GM21447 (cell line): ENCODE measurements around the gene ITGA11.

Experiments used
- ATAC-seq: cut with Tn5 transposase; IDR thresholded peaks from one replicate; pipeline ENCODE4 v1.9.1; 2021; ENCODE audit not compliant: unreplicated experiment

ITGA11 gene

DNA sequence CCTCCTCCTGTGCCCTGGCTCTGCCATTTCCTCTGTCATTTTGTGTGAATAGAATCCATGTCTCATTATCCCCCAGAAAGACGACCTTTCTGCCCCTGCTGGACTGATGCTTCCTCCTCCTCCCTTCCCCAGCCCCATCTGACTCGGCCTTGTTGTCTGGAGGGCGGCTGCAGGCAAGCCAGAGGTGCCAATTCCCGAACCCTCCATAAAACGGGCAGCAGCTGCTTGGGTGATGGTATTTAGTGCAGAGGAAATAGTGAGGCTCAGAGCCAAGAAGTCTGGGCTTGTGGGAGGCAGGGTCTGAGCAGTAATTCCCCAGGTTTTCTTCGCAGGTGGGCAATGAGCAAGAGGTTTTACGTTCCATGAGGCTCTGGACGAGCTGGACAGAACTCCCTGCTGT, 71.2 kb downstream of the ITGA11 start:
- ATAC-seq: no peak

- ATAC-seq: no peak
Measured at GRCh38 chr15:68356778-68357177, 75.2 kb downstream of the ITGA11 start.

- ATAC-seq: no peak
Measured at GRCh38 chr15:68354923-68355322, 77.0 kb downstream of the ITGA11 start.

DNA sequence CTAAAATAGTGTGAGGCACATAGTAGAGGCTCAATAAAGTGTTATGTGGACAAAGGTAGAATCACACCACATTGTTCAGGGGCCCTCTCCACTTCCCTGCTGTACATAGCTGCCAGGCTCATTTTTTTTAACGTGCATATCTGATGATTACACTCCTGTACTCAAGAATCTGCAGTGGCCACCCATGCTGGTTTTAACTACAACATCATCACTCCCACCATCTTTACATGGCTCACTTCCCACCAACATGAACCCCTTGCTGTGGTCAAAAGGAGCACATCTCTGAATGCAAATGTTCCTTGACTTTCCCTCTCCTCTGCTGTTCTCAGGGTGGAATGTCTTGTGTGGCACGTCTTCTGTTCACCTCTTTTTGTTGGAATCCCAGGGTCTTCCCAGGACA, 77.7 kb downstream of the ITGA11 start:
- ATAC-seq: no peak

GRCh38 chr15:68353421-68354135, 78.4 kb downstream of the ITGA11 start:
- ATAC-seq: no peak

GRCh38 chr15:68352401-68353062, 79.4 kb downstream of the ITGA11 start:
- ATAC-seq: no peak

GRCh38 chr15:68349151-68349550, 82.8 kb downstream of the ITGA11 start:
- ATAC-seq: no peak

- ATAC-seq: no peak
Measured at GRCh38 chr15:68348606-68349005, 83.4 kb downstream of the ITGA11 start.

GRCh38 chr15:68348081-68348480, 83.9 kb downstream of the ITGA11 start:
- no peak for ATAC-seq

GRCh38 chr15:68347392-68347791, 84.6 kb downstream of the ITGA11 start:
- ATAC-seq: no peak

DNA sequence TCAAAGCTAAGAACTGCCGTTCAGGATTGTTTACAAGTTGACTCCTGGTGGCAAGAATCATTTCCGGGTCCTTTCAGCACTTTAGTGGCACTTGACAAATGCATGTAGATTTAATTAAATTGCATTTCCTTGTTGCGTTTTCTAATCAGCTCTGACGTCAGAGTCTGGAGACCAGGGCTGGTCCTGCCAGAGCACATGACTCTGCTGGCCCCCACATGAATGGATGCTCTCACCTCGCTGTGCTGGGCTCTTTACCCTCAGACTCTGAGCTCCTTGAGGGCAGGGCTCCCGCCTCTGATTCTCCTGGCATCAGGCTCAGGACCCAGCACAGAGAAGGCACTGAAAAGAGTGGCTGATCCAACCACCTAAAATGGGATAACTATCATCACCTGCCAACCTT, 85.0 kb downstream of the ITGA11 start:
- ATAC-seq: no peak

DNA sequence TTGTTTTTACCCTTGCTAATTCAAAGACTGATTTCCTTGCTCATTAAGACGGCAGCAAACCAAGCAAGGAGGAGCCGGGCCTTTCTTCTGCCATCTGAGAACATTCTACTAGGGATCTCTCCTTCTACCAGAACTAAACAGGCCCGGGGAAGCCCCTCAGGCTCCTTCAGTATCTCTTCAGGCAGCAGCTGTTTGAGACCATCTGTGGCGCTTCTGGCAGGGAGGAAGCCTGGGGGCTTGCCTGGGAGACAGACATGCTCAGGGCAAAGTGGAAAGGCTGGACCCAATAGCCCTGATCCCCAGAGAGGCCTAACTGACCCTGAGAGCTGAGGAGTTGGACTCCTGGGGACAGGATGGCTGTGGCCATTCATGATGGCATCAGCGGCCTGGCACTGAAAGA, 86.5 kb downstream of the ITGA11 start:
- ATAC-seq: no peak

DNA sequence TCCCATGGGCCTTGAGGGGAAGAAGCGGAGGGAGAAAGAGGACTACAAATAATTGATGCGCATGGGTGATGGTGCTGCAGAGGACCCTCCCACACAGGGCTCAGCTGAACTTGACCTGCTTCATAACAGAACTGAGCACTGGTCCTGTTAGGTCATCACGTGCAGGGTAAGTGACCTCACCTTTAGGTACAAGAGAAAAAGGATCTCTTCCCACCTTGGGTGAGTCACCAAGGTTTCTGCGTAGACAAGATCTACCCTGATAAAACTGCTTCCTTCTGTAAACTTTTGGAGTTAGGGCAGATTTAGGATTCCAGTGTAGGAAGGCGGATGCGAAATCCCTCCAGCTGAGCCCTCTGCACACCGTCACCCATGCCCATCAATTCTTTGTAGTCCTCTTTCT, 87.4 kb downstream of the ITGA11 start:
- no peak for ATAC-seq

DNA sequence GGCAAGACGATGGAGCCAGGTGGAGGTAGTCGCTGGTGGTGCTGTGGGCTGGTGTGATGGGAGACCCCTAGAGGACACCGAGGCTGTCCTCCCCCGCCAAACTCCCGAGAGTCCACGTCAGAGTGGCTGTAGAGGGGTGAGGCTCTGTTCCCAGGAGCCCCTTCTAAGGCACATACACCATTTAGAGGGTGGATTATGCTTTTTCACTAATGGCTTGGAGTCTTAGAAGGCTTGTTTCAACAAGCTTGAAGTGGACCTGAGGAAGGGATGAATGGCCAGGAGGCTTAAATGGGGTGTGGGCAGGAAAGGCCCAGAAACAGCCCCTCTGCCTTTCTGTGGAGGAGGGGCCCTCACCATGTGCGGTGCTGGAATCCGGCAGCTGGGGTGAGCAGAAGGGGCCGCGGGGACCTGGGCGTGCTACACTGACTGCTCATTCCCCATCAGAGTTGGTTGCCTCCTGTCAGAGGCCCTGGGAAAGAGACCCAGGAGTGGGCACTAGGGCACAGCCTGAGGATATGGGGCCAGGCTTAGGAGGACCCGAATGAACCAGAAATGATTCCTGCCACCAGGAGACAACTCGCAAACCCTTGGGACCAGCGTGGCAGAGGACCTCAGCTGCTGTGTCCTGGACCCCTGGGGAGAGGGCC, 88.3 kb downstream of the ITGA11 start:
- ATAC-seq: no peak

DNA sequence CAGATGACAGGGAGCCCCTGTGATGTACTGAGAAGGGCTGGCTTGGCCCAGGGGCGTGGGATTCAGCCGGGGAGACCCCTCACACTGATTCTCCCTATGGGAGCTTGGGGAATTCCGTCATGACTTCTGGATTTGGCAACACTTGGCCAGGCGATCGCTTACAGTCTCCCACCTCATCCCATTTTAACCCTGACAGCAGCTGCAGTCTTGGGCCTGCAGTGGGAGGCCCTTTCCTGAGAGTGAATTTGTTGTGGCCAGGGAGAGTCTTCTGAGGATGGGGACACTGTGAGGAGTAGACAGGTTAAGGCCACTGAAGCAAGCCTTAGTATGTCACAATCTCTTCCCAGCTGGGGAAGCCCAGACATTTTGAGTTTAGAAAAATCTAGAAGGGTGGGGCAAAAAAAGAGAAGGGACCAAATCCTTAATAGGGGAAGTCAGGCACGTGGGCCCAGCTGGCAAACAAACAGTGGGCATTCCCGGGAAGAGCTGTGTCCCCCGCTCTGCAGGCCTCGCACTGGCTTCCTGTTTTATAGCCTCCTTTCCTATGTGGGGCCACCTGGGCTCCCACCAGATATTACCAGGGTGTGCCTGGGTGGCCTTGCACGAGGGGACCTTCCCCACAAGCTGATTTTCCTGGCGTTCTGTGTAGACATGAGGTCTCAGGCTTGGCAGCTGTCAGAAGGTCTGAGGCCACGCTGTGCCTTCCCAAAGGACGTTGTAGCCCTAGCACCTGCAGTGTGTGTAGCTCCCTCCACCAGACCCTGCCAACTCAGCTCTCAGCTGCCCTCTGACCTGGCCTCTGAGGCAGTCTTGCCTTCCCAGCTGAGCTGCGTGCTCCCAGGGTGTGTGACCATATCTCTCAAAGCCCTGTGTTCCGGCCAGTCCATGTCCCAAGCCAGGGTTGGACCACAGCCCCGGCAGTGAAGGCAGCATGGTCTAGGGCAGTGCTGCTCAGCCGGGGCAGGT, 89.9 kb downstream of the ITGA11 start:
- no peak for ATAC-seq

GRCh38 chr15:68340726-68341671, 91.0 kb downstream of the ITGA11 start:
- no peak for ATAC-seq

DNA sequence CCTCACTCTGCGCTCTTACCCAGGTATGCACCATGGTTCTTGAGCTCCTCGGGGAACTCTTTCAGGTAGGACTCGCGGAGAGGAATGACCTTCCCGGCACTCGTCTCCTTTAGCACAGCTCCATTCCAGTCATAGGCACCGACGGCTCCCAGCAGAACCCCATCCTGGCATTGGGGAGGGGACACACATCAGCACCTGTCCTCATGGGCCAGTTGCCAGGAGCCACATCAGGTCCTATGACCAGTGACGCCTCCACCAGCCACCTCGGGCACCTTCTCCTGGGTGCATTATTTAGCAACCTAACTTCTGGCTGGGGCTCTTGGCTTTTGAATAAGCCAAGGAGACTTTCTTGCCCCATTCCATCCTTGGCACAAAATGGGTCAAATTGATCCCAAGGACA, 92.5 kb downstream of the ITGA11 start:
- no peak for ATAC-seq

DNA sequence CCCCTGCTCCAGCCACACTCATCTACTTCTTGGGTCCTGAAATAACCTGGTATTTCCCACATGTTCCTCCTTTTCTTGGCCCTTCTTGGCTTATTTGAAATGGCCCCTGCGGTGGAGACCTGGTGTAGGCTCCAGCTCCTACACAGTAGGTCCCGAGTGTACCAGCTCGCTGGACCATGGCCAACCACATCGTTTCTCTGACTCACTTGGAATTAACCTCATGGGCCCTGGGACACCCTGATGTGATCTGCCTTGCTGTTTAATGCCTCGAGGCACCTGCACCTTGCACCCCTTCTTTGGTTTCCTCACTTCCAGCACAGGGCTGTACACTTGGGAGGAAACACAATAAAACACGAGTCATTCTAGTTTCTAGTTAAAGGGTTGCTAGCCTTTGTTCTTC, 94.1 kb downstream of the ITGA11 start:
- no peak for ATAC-seq

- no peak for ATAC-seq
Measured at GRCh38 chr15:68336516-68336915, 95.4 kb downstream of the ITGA11 start.

GRCh38 chr15:68335655-68336054, 96.3 kb downstream of the ITGA11 start:
- ATAC-seq: no peak
